Skeletal muscle satellite cell (primary cell): ENCODE measurements around the gene STRC. TPM values are rescaled to one million over a fixed set of nuclear protein-coding genes. Genes with fewer than 3 reads are reported as not detected.

Experiments
- H3K27me3 ChIP-seq: 2 replicates; pipeline ENCODE4 v1.7.0; 2013; ENCODE audit warnings: low read length; ENCODE audit not compliant: control insufficient read depth, insufficient read depth
- H3K36me3 ChIP-seq: 2 replicates; pipeline ENCODE4 v1.7.0; 2013; ENCODE audit warnings: mild to moderate bottlenecking, control low read depth, low read length; ENCODE audit not compliant: insufficient read depth
- H3K4me1 ChIP-seq: 2 replicates; pipeline ENCODE4 v1.7.0; 2013; ENCODE audit warnings: low read length; ENCODE audit not compliant: control insufficient read depth, insufficient read depth
- H3K4me2 ChIP-seq: 2 replicates; pipeline ENCODE4 v1.7.0; 2013; ENCODE audit warnings: mild to moderate bottlenecking, low read length
- H3K4me3 ChIP-seq: 2 replicates; pipeline ENCODE4 v1.7.0; 2013; ENCODE audit warnings: low read length
- H3K9ac ChIP-seq: 2 replicates; pipeline ENCODE4 v1.7.0; 2013; ENCODE audit warnings: mild to moderate bottlenecking, low read depth, low read length, moderate library complexity
- H3K9me3 ChIP-seq: replicated peaks from 2 replicates; pipeline ENCODE4 v1.7.0; 2013; ENCODE audit warnings: mild to moderate bottlenecking, control low read depth, low read length
- small RNA-seq: library from RNA; depleted of rRNA; stranded (forward); fragments of <200 nt; gene quantifications from one replicate; pipeline ENCODE3, GENCODE V24; 2012

STRC gene

GRCh38 chr15:43552256-43552655, 66.3 kb downstream of the STRC start:
- Histone ChIP-seq H3K36me3 (no peaks in the 10 kb centered on the region), H3K4me3 (no peak overlapping the region), H3K9ac (no peak overlapping the region), H3K4me2 (no peak overlapping the region), H3K27me3 (no peaks in the 10 kb centered on the region), H3K9me3 (no peaks in the 10 kb centered on the region), H3K4me1 (peaks cover 10% of the 10 kb centered on the region)

- Histone ChIP-seq H3K36me3 (no peaks in the 10 kb centered on the region), H3K27me3 (no peaks in the 10 kb centered on the region), H3K4me1 (peaks cover 10% of the 10 kb centered on the region), H3K4me3 (no peak overlapping the region), H3K4me2 (no peak overlapping the region), H3K9me3 (no peaks in the 10 kb centered on the region), H3K9ac (no peak overlapping the region)
These were observed 67.9 kb downstream of the STRC start for GRCh38 chr15:43550527-43551363.

Small RNAs within 50 kb of the gene (small RNA-seq; reads per million reads assigned to genes)
- gene PDIA3P2 (not detected), gene RNU6-554P (not detected), gene RNU6-610P (not detected)
